SIG-M5 treated with dmso at 0.1 percent for 504 hours (cell line): ENCODE measurements around the gene NT5DC4.

Source experiments
- DNase-seq: peaks from one replicate; lab custom pipeline; 2025; ENCODE audit not compliant: unreplicated experiment; lab: John Stamatoyannopoulos, UW

NT5DC4 gene

DNA sequence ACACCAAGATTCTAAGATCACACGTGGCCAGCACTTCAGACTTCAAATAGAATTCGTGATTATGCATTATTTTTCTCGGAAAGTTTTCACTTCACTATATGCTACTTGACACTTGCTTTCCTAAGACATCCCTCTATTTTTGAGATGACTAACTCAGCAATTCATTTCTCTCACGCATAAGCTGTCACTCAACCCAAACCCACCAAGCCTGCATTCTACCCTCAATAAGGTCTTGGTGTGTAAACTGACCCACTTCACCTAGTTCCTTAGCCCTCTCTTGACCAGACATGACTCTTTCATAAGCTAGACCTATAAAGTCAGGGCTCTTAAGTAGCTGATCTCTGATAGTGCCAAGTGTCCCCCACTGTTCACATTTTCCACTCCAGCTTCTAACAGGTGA, 31.8 kb downstream of the NT5DC4 start:
- DNase-seq = no peak

DNA sequence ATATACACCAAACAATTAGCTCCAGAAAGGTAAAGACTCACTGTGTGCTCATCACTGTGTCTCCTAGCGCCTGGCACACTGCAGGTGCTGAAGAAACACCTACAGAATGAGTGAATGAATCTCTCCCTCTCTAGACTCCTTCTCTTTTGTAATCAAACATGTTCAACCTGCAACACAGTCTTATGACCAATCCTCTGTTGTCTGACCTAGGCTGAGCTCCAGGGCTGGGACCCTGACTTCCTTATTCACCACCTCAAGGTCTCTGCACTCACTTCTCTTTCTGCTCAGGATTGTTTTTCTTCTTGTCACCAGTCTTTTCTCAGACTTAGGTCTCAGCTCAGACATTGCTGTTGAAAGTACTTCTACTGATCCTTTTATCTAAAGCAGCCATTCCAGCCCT, 33.7 kb downstream of the NT5DC4 start:
- peak; percentile 16 for DNase-seq

DNA sequence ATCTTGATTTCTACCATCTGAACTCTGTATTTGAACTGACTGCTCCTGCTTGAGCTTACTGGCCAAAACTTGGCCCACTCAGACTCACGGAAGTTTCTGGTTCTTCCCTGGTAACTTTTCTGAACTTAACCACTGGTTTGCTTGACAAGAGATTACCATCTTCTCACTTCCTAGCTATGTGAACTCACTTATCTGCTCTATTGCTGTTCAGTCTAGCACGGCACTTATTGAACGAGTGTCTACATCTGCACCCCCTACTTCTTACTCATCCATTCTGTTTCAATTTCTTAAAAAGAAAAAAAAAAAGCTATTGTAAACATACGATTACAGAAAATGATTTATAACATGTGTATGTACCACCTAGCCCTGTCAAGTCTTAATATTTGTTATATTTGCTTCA, 34.6 kb downstream of the NT5DC4 start:
- no peak for DNase-seq

DNA sequence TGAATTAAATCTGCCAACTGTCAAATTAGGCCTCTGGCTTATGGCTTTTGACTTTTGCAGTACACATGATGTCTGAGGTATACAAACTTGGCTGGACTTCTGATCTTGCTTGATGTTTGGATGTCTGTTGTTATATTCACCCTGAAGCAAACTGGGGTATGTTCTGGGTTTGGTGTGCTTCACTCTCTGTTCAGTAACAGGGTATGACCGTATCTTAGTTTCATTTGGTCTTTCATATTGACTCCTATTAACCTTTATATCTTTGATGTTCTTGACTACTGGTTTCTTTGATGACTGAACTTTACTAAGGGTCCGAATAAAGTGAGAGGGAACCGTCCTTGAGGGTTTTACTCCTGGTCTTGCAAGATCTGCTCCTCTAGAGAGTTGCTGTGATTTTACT, 35.4 kb downstream of the NT5DC4 start:
- no peak for DNase-seq

- no peak for DNase-seq
Observed at GRCh38 chr2:112757265-112757664, 36.4 kb downstream of the NT5DC4 start.

DNA sequence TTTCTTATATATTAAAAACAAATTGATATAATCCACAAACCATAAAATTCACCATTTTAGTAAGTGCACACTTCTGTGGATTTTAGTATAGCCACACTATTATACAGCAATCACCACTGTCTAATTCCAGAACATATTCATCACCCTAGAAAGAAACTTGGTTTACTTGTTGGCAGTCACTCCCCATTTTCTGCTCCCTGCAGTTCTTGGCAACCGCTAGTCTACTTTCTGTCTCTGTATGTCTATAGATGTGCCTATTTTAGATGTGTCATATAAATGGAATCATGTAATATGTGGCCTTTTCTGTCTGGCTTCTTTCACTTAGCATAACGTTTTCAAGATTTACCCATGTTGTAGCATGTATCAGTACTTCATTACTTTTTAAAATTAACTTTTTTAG, 37.9 kb downstream of the NT5DC4 start:
- DNase-seq = no peak

- DNase-seq = no peak
Observed at GRCh38 chr2:112760149-112760548, 39.3 kb downstream of the NT5DC4 start.

GRCh38 chr2:112762276-112762675, 41.5 kb downstream of the NT5DC4 start:
- no peak for DNase-seq

DNA sequence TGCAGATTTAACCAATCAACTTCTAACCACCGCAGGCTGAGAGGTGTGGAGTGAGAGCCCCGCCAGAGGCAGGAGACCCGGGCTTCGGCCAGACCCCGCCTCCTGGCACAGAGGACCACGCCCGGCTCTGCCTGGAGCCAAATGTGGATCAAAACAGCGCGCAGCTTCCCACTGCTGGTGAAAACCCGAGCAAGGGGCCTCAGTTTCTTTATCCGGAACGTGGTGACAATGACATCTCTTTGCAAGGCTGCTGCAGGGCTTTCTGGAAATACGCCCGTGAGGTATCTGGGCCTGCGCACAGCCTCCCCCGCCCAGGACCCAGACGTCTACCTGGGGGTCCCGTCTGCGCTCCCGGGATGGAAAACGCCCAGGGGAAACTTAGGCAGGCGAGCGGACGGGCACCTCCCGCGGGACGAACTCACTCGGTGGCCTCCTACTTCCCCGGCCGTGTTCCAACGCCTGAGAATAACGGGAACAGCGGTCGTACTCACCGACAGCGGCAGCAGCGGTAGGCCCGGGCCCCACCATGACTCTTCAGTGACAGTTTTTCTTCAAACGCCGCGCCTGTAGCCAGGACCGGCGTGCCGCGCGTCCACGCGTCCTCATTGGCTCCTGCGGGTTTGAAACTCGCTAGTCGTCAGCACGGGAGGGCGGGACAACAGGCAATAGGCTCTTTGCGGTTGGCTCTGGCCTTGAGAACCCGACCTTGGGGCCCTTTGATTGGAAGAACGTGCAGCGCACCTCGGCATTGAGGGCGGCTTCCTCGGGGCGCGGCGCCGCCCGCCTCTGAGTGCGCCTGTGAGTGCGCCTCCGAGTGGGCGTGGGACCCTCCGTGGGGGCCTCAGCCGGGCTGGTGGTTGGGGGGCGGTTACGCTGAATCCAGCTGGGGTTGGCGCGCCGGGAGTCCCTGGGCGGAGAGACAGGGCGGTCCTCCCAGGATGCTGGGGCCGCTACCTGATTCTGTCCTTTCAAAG, 43.5 kb downstream of the NT5DC4 start, which contains the start of gene CKAP2L:
TSS of gene CKAP2L (minus strand) at position 539 of the 974 bp plus-strand sequence. CDS start at position 528, 11 bp downstream.
- peak; percentile 98 for DNase-seq

GRCh38 chr2:112765251-112765650, 44.4 kb downstream of the NT5DC4 start:
- DNase-seq = no peak

DNA sequence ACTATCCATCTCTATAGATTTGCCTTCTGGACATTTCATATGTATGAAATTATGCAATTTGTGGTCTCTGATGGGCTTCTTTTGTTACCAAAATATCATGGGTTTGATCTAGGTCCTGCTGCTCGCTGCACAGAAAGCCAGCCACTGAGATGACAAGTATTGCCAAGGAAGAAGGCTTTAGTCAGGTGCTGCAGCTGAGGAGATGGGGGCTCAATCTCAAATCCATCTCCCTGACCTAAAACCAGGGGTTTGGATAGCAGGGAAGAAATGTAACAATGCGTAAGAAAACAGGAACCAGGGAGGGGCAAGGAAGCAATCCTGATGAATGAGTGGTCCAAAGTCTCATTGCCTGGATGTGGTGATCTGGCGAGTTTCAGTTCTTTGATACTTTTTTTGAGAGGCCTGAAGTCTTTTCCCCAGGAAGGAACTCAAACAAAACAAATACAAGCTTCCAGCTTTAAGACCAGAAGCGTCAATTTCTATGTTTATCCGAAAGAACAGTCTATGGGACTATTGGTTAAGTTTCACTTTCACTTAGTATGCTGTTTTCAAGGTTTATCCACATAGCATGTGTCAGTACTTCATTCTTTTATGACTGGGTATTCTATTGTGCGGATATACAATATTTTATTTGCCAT, 47.0 kb downstream of the NT5DC4 start:
- DNase-seq = no peak

GRCh38 chr2:112768432-112768831, 47.6 kb downstream of the NT5DC4 start:
- DNase-seq = no peak

DNA sequence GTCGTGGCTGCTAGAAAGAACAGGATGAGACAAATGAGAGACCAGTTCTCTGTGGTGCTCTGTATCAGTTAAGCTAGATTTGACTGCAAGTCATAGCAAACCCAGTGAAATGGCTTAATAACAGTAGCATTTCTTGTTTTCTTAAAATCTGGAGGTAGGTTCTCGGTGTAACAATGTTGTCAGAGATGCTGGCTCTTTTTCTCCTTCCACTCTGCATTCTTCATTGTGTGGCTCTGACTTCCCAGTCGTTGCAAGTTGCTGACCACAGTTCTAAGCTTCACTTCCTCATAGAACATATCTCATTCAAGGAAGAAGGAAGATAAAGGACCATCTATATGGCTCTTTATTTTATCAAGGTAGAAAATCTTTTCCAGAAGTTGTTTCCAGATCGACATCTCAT, 51.5 kb downstream of the NT5DC4 start:
- peak; percentile 70 for DNase-seq

DNA sequence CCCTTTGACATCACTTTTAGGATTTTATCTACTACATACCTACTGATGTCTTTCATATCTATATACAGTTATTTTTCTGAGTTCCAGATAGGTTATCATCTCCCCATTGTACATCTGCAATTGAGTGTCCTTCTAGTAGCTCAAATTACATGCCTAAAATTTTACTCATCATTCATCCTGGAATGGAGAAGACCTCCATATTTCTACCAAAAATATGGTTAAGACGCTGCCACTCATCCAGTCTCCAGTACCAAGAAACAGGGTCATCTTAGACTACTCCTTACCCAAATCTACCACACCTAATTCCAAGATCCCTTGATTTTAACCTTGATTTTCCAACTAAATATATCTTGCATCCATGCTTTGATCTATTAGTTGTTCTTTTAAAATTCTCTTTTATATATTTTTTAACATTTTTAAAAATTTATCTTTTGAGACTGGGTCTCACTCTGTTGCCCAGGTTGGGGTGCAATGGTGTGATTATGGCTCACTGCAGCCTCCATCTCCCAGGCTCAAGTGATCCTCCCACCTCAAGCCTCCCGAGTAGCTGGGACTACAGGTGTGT, 52.2 kb downstream of the NT5DC4 start:
- DNase-seq = no peak

DNA sequence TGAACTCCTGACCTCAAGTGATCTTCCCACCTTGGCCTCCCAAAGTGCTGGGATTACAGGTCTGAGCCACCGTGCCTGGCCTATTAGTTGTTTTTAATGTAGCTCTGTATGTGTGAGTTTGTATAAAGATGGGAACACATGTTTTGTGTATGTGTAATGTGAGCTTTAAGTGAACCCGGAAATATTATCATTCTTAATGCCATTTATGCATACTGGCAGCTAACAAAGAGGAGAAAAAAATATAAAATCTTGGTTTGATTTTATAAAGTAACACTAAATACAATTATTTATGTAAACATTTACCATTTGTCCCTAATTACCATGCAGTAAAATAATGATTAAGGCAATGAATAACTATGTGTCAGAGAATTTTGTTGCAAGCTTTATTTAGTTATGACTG, 52.7 kb downstream of the NT5DC4 start:
- no peak for DNase-seq

- DNase-seq = no peak
Observed at GRCh38 chr2:112774536-112775285, 53.9 kb downstream of the NT5DC4 start.

DNA sequence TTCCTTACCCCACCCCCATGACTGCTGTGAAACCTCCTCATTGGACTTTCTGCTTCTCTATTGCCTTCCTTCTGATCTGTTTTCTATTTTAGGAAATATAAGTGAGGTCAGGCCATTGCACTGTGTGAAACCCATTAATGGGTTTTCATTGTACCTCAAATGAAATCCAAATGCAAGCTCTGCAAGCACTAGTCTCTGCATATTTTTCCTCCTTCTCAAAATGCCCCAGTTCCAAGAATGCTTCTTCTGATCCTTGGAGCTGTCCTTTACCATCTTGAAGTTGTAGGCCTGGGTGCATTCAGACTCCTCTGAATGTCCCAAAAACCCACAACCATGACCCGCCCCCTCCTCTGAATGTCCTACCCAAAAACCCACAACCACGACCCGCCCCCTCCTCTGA, 55.3 kb downstream of the NT5DC4 start:
- DNase-seq = no peak

- DNase-seq = no peak
Observed at GRCh38 chr2:112777036-112777435, 56.2 kb downstream of the NT5DC4 start.

DNA sequence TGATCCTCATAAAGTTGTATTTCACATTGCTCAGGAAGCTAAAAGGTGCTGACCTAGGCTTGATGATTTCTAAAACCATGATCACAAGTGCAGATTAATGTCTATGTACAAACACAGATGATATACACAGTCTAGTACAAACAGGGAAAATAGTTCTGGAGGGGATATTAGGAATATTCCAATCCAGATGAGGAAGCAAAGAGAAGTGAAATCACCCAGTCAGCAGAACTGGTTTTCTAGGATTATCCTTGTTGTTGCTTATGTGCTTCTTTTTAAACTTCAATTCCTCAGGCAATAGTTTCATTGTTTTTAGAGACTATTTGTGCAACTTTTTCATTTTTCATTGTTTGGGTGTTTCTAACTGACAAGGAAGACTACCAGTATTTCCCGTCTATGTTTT, 58.8 kb downstream of the NT5DC4 start:
- DNase-seq = no peak

- no peak for DNase-seq
Observed at GRCh38 chr2:112782234-112782799, 61.5 kb downstream of the NT5DC4 start.

- no peak for DNase-seq
Observed at GRCh38 chr2:112783187-112783714, 62.4 kb downstream of the NT5DC4 start.
